Duodenal mucosa (tissue), 2 donors: ENCODE data around the gene SMU1.
"Not testable (repeated sequence)": the region's sequence is repeated elsewhere in the genome, so short reads cannot be mapped to it uniquely, and the experiment has no call there.

Experiments
- H3K27ac ChIP-seq: one replicate; pipeline ENCODE4 v1.7.0; 2013; ENCODE audit warnings: low read depth, low read length
- H3K27me3 ChIP-seq, 2 donors: one replicate each; pipeline ENCODE4 v1.7.0; 2013; ENCODE audit warnings: low read length in 2 of 2, control low read depth in 1 of 2; ENCODE audit not compliant: insufficient read depth in 2 of 2, control insufficient read depth in 1 of 2
- H3K36me3 ChIP-seq, 2 donors: one replicate each; pipeline ENCODE4 v1.7.0; 2013; ENCODE audit warnings: low read length in 2 of 2, control low read depth in 1 of 2; ENCODE audit not compliant: insufficient read depth in 2 of 2, control insufficient read depth in 1 of 2
- H3K4me1 ChIP-seq, 2 donors: one replicate each; pipeline ENCODE4 v1.7.0; 2013; ENCODE audit warnings: low read length in 2 of 2, control low read depth in 1 of 2; ENCODE audit not compliant: insufficient read depth in 2 of 2, control insufficient read depth in 1 of 2
- H3K4me3 ChIP-seq, 2 donors: one replicate each; pipeline ENCODE4 v1.7.0; 2013; ENCODE audit warnings: low read length in 2 of 2, low read depth in 1 of 2
- H3K9ac ChIP-seq, 2 donors: one replicate each; pipeline ENCODE4 v1.7.0; 2013; ENCODE audit warnings: low read length in 2 of 2, low read depth in 1 of 2
- H3K9me3 ChIP-seq, 2 donors: one replicate each; pipeline ENCODE4 v1.7.0; 2013; ENCODE audit warnings: low read length in 2 of 2, control low read depth in 1 of 2; ENCODE audit not compliant: control insufficient read depth in 1 of 2

The SMU1 gene

DNA sequence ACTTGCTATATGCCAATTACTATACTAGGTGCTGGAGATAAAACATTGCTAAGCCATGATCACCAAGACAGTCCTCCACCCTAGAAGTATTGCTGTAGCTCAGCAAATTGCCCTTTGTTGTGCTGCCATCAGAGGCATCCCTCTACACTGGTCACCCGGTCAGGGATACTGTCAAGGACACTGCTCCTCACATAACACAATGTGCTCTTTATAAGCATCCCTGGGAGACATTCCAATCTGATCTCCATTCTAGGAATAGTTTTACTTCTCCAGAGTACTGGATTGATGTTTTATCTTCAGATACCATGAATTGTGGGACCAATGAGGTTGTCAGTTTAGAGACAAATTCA is 61.8 kb downstream of the SMU1 start:
- Histone ChIP-seq H3K4me3 (no peak overlapping the region), H3K27ac (no peak overlapping the region), H3K9ac (no peak overlapping the region), H3K9me3 (no peaks in the 10 kb centered on the region), H3K27me3 (no peaks in the 10 kb centered on the region), H3K36me3 (peaks cover 0 to 3% of the 10 kb centered on the region in 2 donors), H3K4me1 (no peaks in the 10 kb centered on the region)

GRCh38 chr9:33013962-33014664 is 62.4 kb downstream of the SMU1 start:
- Histone ChIP-seq H3K4me3 (no peak overlapping the region), H3K9ac (no peak overlapping the region), H3K4me1 (no peaks in the 10 kb centered on the region), H3K36me3 (no peaks in the 10 kb centered on the region), H3K27ac (no peak overlapping the region), H3K27me3 (no peaks in the 10 kb centered on the region), H3K9me3 (no peaks in the 10 kb centered on the region)

DNA sequence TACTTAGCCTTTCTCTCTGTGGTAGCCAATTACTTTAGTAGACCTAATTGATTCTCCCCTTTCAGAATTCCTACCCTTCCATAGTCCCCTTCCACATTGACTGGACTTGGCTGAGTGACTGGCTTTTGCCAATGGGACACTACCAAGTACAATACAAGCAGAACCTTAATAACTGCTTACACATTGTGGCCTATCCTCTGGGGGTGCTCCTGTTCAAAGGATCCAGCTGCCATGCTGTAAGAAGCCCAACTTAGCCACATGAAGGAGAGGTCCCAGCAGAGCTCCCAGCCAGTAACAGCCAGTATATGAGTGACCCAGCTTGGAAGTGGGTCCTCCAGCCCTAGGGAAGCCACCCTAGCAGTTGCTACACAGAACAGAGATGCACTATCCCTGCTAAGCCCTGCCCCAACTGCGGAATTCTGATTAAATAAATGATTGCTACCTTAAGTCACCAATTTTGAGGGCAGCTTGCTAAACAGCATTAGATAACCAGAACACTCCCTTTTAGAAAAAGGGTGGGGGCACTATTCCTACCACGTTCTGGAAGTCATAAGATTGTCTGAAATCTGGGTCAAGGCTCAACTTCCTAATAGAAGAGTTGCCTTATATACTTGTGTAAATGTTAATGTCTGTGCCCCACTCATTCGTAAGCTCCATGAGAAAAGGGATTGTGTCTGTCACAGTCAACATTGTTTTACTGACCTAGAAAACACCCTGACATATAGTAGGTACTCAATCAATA is 64.0 kb downstream of the SMU1 start:
- no peaks in the 10 kb centered on the region for H3K36me3 ChIP-seq
- H3K27me3 ChIP-seq = no peaks in the 10 kb centered on the region
- no peak overlapping the region for H3K4me3 ChIP-seq
- no peak overlapping the region for H3K27ac ChIP-seq
- no peaks in the 10 kb centered on the region for H3K9me3 ChIP-seq
- H3K9ac ChIP-seq = no peak overlapping the region
- no peaks in the 10 kb centered on the region for H3K4me1 ChIP-seq

- Histone ChIP-seq H3K27ac (no peak overlapping the region), H3K27me3 (no peaks in the 10 kb centered on the region), H3K9me3 (no peaks in the 10 kb centered on the region), H3K9ac (no peak overlapping the region), H3K4me3 (no peak overlapping the region), H3K36me3 (no peaks in the 10 kb centered on the region), H3K4me1 (no peaks in the 10 kb centered on the region)
Observed at GRCh38 chr9:33011831-33012230, 64.6 kb downstream of the SMU1 start.

GRCh38 chr9:33007755-33008154 is 68.7 kb downstream of the SMU1 start:
- Histone ChIP-seq H3K9me3 (no peaks in the 10 kb centered on the region), H3K4me3 (no peak overlapping the region)

GRCh38 chr9:33005335-33005734 is 71.1 kb downstream of the SMU1 start:
- H3K4me3 ChIP-seq, H3K9me3 ChIP-seq, H3K36me3 ChIP-seq, H3K27me3 ChIP-seq, H3K9ac ChIP-seq, H3K27ac ChIP-seq, H3K4me1 ChIP-seq: not testable (repeated sequence)

More at GRCh38 chr9:33007755-33008154, 68.7 kb downstream of the SMU1 start:
- Histone ChIP-seq H3K36me3 (no peaks in the 10 kb centered on the region), H3K27ac (no peak overlapping the region), H3K4me1 (no peaks in the 10 kb centered on the region), H3K27me3 (no peaks in the 10 kb centered on the region), H3K9ac (no peak overlapping the region)

DNA sequence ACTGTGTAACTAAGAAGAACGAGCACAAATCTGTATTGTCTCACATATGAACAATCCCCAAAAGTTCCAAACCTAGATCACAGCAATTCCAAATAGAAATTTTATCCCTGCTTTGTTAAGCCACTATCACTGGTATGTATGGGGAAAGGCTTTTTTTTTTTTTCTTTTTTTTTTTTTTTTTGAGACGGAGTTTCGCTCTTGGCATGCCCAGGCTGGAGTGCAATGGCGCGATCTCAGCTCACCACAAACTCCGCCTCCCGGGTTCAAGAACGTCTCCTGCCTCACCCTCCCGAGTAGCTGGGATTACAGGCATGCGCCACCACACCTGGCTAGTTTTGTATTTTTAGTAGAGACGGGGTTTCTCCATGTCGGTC is 75.8 kb downstream of the SMU1 start:
- Histone ChIP-seq H3K9ac (peak overlapping the region in 1 of 2 donors; percentile 96), H3K4me3 (peak overlapping the region; percentile 100), H3K36me3 (peaks cover 5 to 16% of the 10 kb centered on the region in 2 donors), H3K27ac (peak overlapping the region; percentile 96)
- not testable (repeated sequence) for H3K4me1 ChIP-seq, H3K27me3 ChIP-seq, H3K9me3 ChIP-seq

DNA sequence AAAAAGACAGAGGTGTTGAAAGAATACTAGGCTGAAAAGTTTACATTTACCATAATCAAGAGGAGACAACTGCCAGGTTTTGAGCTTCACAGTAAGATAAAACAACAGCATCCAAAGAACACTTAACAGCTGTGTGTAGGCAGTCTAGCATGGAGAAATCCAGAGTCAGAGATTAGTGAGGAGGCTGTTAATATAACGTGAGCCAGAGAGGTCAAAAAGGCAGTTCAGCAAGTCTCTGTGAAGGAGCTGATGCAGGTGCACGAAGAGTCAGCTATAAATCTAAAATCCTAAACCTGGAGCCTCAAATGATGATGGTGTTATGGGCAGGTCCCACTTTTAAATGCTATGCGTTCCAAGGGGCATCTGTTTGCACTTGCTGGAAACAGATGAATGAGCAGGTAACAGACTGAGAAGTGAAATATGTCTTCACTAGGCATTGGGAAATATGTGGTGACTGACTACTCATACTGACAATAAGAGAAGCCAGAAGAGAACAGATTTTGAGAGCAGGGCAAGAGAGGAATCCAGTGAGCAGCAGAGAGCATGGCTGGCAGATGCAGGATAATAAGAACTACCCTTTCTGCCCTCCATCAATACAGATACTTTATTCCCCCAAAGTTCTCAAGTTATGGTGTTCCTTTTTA is 83.8 kb downstream of the SMU1 start:
- no peaks in the 10 kb centered on the region for H3K9me3 ChIP-seq
- H3K9ac ChIP-seq = no peak overlapping the region
- no peaks in the 10 kb centered on the region for H3K27me3 ChIP-seq
- peaks cover 9 to 17% of the 10 kb centered on the region in 2 donors for H3K4me1 ChIP-seq
- H3K27ac ChIP-seq = no peak overlapping the region
- peaks cover 20 to 38% of the 10 kb centered on the region in 2 donors for H3K36me3 ChIP-seq
- no peak overlapping the region for H3K4me3 ChIP-seq

DNA sequence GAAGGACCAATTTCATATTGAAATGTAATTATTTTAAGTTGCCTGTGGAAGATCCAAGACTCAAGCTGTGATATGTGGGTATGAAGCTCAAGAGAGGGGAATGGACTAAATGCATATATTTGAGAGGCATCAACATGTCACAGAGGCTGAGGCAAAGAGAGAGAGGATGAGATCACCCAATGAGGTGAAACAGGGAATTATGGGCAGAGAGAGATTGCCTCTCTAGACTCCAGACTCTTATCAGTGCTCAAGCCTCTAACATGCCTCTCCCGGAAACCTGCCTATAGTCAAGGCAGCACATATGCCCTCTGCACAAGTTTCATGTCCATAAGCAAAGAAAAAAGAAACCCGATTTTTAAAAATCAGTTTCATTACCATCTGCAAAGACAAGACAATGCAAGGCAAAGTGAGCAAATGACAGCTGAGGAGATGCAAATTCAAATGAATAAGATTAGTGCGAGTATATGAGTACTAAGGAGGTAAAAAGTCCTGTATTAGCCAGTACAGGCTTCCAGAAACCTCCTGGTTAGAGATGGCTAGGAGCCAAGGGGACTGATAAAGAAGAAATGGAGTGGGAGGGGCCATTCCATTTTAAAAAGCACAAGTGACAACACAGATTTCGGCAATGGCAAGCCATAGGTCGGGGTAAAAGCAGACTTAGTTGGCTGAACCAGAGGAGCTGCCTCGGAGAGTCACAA is 84.4 kb downstream of the SMU1 start:
- no peak overlapping the region for H3K27ac ChIP-seq
- peaks cover 26 to 40% of the 10 kb centered on the region in 2 donors for H3K36me3 ChIP-seq

More for the DNA sequence above, 84.4 kb downstream of the SMU1 start:
- peaks cover 9 to 17% of the 10 kb centered on the region in 2 donors for H3K4me1 ChIP-seq
- H3K4me3 ChIP-seq = no peak overlapping the region
- no peak overlapping the region for H3K9ac ChIP-seq
- no peaks in the 10 kb centered on the region for H3K9me3 ChIP-seq
- H3K27me3 ChIP-seq = no peaks in the 10 kb centered on the region
